Stimulated activated naive B cell treated with anti-CD40 and anti-IgM and Interleukin-4, amounts not matched to agents 10 μg/mL and 1 μg/mL and 100 μg/mL, for 72 hours (primary cell): Measurements from ENCODE around the gene ALAS2.
A peak's percentile ranks its signal among the peaks of the same experiment; 100 is the strongest.

Experiments
- ATAC-seq, 2 donors: fragments of 150-1000 bp; cut with Tn5 transposase; replicated peaks; 2 replicates each; pipeline ENCODE4 v1.10.0; 2021; ENCODE audit warnings: moderate library complexity in 1 of 2
- DNase-seq: peaks from one replicate; pipeline ENCODE4 v3.0.0; 2021
- H3K27ac Mint-ChIP-seq: one replicate; pipeline ENCODE4 v1.8.0; 2022; ENCODE audit warnings: mild to moderate bottlenecking, mixed read lengths
- H3K27me3 Mint-ChIP-seq, 2 donors: one replicate each; pipeline ENCODE4 v1.8.0; 2022; ENCODE audit warnings: mixed read lengths in 2 of 2
- H3K36me3 Mint-ChIP-seq, 2 donors: one replicate each; pipeline ENCODE4 v1.8.0; 2022; ENCODE audit warnings: mixed read lengths in 2 of 2, mild to moderate bottlenecking in 1 of 2
- H3K4me1 Mint-ChIP-seq, 2 donors: one replicate each; pipeline ENCODE4 v1.8.0; 2022; ENCODE audit warnings: mixed read lengths in 2 of 2, mild to moderate bottlenecking in 1 of 2
- H3K4me3 Mint-ChIP-seq, 2 donors: one replicate each; pipeline ENCODE4 v1.8.0; 2022; ENCODE audit warnings: mild to moderate bottlenecking in 2 of 2, mixed read lengths in 2 of 2, moderate library complexity in 1 of 2
- H3K9me3 Mint-ChIP-seq, 2 donors: one replicate each; pipeline ENCODE4 v1.8.0; 2022; ENCODE audit warnings: mixed read lengths in 2 of 2, mild to moderate bottlenecking in 1 of 2

The ALAS2 gene

GRCh38 chrX:55026143-55026542, 4.6 kb downstream of the ALAS2 start:
- Mint-ChIP-seq H3K4me3 (no peak overlapping the region), H3K36me3 (peaks cover 4 to 6% of the 10 kb centered on the region in 2 donors), H3K9me3 (no peaks in the 10 kb centered on the region), H3K4me1 (no peaks in the 10 kb centered on the region), H3K27ac (no peak overlapping the region), H3K27me3 (peaks cover 0 to 13% of the 10 kb centered on the region in 2 donors)
- no peak for DNase-seq
- ATAC-seq: no peak

- no peak for DNase-seq
- no peak overlapping the region for H3K4me3 Mint-ChIP-seq
- peaks cover 0 to 5% of the 10 kb centered on the region in 2 donors for H3K36me3 Mint-ChIP-seq
- ATAC-seq: no peak
- no peaks in the 10 kb centered on the region for H3K27me3 Mint-ChIP-seq
- H3K27ac Mint-ChIP-seq: no peak overlapping the region
- no peaks in the 10 kb centered on the region for H3K9me3 Mint-ChIP-seq
- H3K4me1 Mint-ChIP-seq: no peaks in the 10 kb centered on the region
Observed at GRCh38 chrX:55014897-55015299, 15.9 kb downstream of the ALAS2 start.

- no peak for DNase-seq
- Mint-ChIP-seq H3K4me3 (no peak overlapping the region), H3K27me3 (no peaks in the 10 kb centered on the region), H3K4me1 (peaks cover 0 to 14% of the 10 kb centered on the region in 2 donors), H3K27ac (no peak overlapping the region), H3K9me3 (no peaks in the 10 kb centered on the region), H3K36me3 (peaks cover 8 to 11% of the 10 kb centered on the region in 2 donors)
- ATAC-seq: peak in 1 of 2 donors; percentile 43
Observed at GRCh38 chrX:55011294-55011693, 19.5 kb downstream of the ALAS2 start.

GRCh38 chrX:55008571-55009358, 22.0 kb downstream of the ALAS2 start:
- no peaks in the 10 kb centered on the region for H3K27me3 Mint-ChIP-seq
- peaks cover 20 to 21% of the 10 kb centered on the region in 2 donors for H3K36me3 Mint-ChIP-seq
- peaks cover 2 to 14% of the 10 kb centered on the region in 2 donors for H3K4me1 Mint-ChIP-seq
- H3K9me3 Mint-ChIP-seq: no peaks in the 10 kb centered on the region
- ATAC-seq (peak; percentile 38 to 45), DNase-seq (no peak)
- peak overlapping the region in 1 of 2 donors; percentile 11 for H3K4me3 Mint-ChIP-seq
- no peak overlapping the region for H3K27ac Mint-ChIP-seq

GRCh38 chrX:55007656-55008055, 23.1 kb downstream of the ALAS2 start:
- ATAC-seq: no peak
- H3K9me3 Mint-ChIP-seq: no peaks in the 10 kb centered on the region
- H3K4me1 Mint-ChIP-seq: peaks cover 2 to 18% of the 10 kb centered on the region in 2 donors

GRCh38 chrX:55006827-55007621, 23.8 kb downstream of the ALAS2 start:
- Mint-ChIP-seq H3K4me3 (no peak overlapping the region), H3K27ac (no peak overlapping the region), H3K27me3 (no peaks in the 10 kb centered on the region), H3K4me1 (peaks cover 2 to 18% of the 10 kb centered on the region in 2 donors), H3K36me3 (peaks cover 26 to 28% of the 10 kb centered on the region in 2 donors), H3K9me3 (no peaks in the 10 kb centered on the region)
- DNase-seq (no peak), ATAC-seq (no peak)

More at GRCh38 chrX:55007656-55008055, 23.1 kb downstream of the ALAS2 start:
- Mint-ChIP-seq H3K4me3 (no peak overlapping the region), H3K36me3 (peaks cover 23 to 25% of the 10 kb centered on the region in 2 donors), H3K27ac (no peak overlapping the region), H3K27me3 (no peaks in the 10 kb centered on the region)
- no peak for DNase-seq

GRCh38 chrX:55005256-55005655, 25.5 kb downstream of the ALAS2 start:
- H3K4me3 Mint-ChIP-seq: no peak overlapping the region
- no peaks in the 10 kb centered on the region for H3K9me3 Mint-ChIP-seq
- peaks cover 33 to 38% of the 10 kb centered on the region in 2 donors for H3K36me3 Mint-ChIP-seq
- H3K4me1 Mint-ChIP-seq: peaks cover 6 to 31% of the 10 kb centered on the region in 2 donors
- H3K27ac Mint-ChIP-seq: no peak overlapping the region
- no peak for ATAC-seq
- H3K27me3 Mint-ChIP-seq: no peaks in the 10 kb centered on the region
- DNase-seq: no peak

- H3K27me3 Mint-ChIP-seq: no peaks in the 10 kb centered on the region
- H3K27ac Mint-ChIP-seq: no peak overlapping the region
- H3K36me3 Mint-ChIP-seq: peaks cover 33 to 38% of the 10 kb centered on the region in 2 donors
- H3K4me3 Mint-ChIP-seq: no peak overlapping the region
- ATAC-seq (no peak), DNase-seq (no peak)
- no peaks in the 10 kb centered on the region for H3K9me3 Mint-ChIP-seq
- peaks cover 6 to 31% of the 10 kb centered on the region in 2 donors for H3K4me1 Mint-ChIP-seq
Observed at GRCh38 chrX:55004231-55004630, 26.5 kb downstream of the ALAS2 start.

GRCh38 chrX:54999717-55000598, 30.8 kb downstream of the ALAS2 start, which contains the start of gene APEX2:
APEX2 (plus strand) TSS chrX:55000363; CDS start chrX:55000423, 60 bp downstream.
- peak; percentile 81 for DNase-seq
- H3K4me1 Mint-ChIP-seq: peaks cover 10 to 22% of the 10 kb centered on the region in 2 donors
- no peaks in the 10 kb centered on the region for H3K9me3 Mint-ChIP-seq

GRCh38 chrX:54995621-54996020, 35.2 kb downstream of the ALAS2 start:
- peaks cover 12 to 21% of the 10 kb centered on the region in 2 donors for H3K4me1 Mint-ChIP-seq
- no peaks in the 10 kb centered on the region for H3K9me3 Mint-ChIP-seq
- ATAC-seq (no peak), DNase-seq (no peak)
- H3K36me3 Mint-ChIP-seq: peaks cover 2% of the 10 kb centered on the region in 2 donors
- H3K27ac Mint-ChIP-seq: no peak overlapping the region
- peaks cover 0 to 15% of the 10 kb centered on the region in 2 donors for H3K27me3 Mint-ChIP-seq
- no peak overlapping the region for H3K4me3 Mint-ChIP-seq

More at GRCh38 chrX:54999717-55000598, 30.8 kb downstream of the ALAS2 start, which contains the start of gene APEX2:
- peak; percentile 91 to 92 for ATAC-seq
- Mint-ChIP-seq H3K4me3 (peak within 1 kb of the TSS; percentile 87 to 98), H3K27me3 (peaks cover 0 to 5% of the 10 kb centered on the region in 2 donors), H3K27ac (peak within 1 kb of the TSS; percentile 95), H3K36me3 (peaks cover 16 to 23% of the 10 kb centered on the region in 2 donors)

- H3K4me1 Mint-ChIP-seq: peaks cover 12 to 17% of the 10 kb centered on the region in 2 donors
- H3K36me3 Mint-ChIP-seq: no peaks in the 10 kb centered on the region
- H3K27me3 Mint-ChIP-seq: peaks cover 0 to 15% of the 10 kb centered on the region in 2 donors
- H3K9me3 Mint-ChIP-seq: no peaks in the 10 kb centered on the region
- no peak overlapping the region for H3K27ac Mint-ChIP-seq
- DNase-seq (peak; percentile 17), ATAC-seq (peak; percentile 49 to 54)
- H3K4me3 Mint-ChIP-seq: no peak overlapping the region
Observed at GRCh38 chrX:54994668-54995351, 36.0 kb downstream of the ALAS2 start.

- no peak for ATAC-seq
- DNase-seq: no peak
- Mint-ChIP-seq H3K4me1 (peaks cover 12 to 17% of the 10 kb centered on the region in 2 donors), H3K36me3 (no peaks in the 10 kb centered on the region), H3K9me3 (no peaks in the 10 kb centered on the region), H3K27ac (no peak within 1 kb of the TSS), H3K4me3 (no peak within 1 kb of the TSS), H3K27me3 (peaks cover 0 to 15% of the 10 kb centered on the region in 2 donors)
Observed at GRCh38 chrX:54994099-54994498, 36.7 kb downstream of the ALAS2 start, which contains the start of gene PFKFB1. PFKFB1 (minus strand) TSS chrX:54994188; CDS start chrX:54994007, 181 bp downstream.
